HG03378 (cell line): ENCODE results near the gene LCOR.
"Not testable (repeated sequence)": the region's sequence is repeated elsewhere in the genome, so short reads cannot be mapped to it uniquely, and the experiment has no call there.

ENCODE experiments used
- ATAC-seq: cut with Tn5 transposase; IDR thresholded peaks from one replicate; pipeline ENCODE4 v1.9.1; 2021; ENCODE audit warnings: mild to moderate bottlenecking, moderate library complexity; ENCODE audit not compliant: unreplicated experiment

LCOR gene

GRCh38 chr10:96924861-96925260 lies 92.8 kb downstream of the LCOR start:
- ATAC-seq: no peak

GRCh38 chr10:96930469-96930868 lies 98.4 kb downstream of the LCOR start:
- ATAC-seq: no peak

DNA sequence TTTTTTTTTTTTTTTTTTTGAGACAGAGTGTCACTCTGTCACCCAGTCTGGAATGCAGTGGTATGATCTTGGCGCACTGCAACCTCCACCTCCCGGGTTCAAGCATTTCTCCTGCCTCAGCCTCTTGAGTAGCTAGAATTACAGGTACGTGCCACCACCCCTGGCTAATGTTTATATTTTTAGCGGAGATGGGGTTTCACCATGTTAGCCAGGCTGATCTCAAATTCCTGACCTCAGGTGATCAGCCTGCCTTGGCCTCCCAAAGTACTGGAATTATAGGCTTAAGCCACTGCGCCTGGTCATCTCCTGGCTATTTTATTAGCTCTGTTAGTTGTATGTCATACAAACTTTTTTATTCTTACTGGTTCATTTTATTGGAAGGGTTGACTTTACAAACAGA lies 103.0 kb downstream of the LCOR start:
- ATAC-seq: no peak

DNA sequence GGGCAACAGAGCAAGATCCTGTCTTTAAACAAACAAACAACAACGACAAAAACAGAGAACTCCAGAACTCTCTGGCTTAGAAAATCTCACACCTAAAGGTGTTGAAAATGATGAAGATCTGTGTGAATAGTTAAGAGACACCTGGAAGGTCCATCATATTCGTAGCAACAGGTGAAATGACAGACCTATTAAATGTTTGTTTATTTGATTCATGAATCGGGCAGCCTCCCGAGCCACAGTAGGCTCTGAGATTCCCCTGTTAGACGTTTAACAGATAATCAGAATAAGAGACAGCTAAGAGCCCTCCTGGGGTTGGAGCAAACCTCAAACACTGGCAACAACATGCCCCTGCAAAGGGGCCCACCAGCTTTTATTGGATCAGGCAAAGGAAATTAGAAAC lies 103.7 kb downstream of the LCOR start:
- no peak for ATAC-seq

GRCh38 chr10:96943161-96943560 lies 111.1 kb downstream of the LCOR start:
- not testable (repeated sequence) for ATAC-seq

DNA sequence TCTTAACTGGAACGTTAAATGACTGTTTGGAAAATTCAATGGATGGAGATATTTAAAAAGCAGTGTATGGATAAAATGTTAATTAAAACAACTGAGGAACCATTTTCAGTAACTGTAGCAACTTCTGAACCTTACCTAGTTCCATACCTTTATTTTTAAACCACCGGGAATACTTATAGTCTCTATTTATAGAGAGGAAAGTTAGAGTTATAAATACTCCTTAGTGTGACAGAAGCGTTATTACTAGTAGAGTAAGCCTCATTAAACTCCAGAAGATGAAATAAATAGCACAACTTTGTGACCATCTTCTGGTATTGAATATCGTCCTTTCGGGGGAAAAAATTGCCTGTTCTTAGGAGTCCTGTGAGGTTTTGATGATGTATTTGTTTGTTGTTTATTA lies 114.9 kb downstream of the LCOR start:
- ATAC-seq: no peak

- ATAC-seq: no peak
Observed at GRCh38 chr10:96949039-96949683, 117.1 kb downstream of the LCOR start.

GRCh38 chr10:96951954-96952353 lies 119.9 kb downstream of the LCOR start:
- ATAC-seq: no peak

GRCh38 chr10:96955794-96956193 lies 123.7 kb downstream of the LCOR start:
- ATAC-seq: no peak

GRCh38 chr10:96958071-96958470 lies 126.0 kb downstream of the LCOR start:
- no peak for ATAC-seq

- ATAC-seq: no peak
Observed at GRCh38 chr10:96959733-96960132, 127.6 kb downstream of the LCOR start.

- ATAC-seq: no peak
Observed at GRCh38 chr10:96960872-96961271, 128.8 kb downstream of the LCOR start.

DNA sequence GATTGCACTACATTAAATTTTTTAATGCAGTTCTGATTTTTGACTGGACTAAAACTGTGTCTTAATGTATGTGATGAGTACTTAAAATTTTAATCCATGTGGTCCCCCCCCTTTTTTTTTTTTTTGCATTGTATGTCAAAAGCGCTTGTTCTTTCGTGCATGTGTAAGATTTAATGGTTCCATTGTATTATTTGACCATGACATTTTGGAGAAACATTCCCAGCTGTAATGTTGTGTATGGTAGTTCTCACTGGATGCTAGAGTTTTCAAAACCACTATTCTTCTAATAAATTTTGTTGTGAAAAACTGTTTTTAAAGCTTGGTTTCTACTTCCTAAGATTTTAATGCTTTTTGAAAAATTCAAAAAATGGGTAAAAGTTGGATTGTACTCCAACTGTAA lies 132.0 kb downstream of the LCOR start:
- no peak for ATAC-seq

DNA sequence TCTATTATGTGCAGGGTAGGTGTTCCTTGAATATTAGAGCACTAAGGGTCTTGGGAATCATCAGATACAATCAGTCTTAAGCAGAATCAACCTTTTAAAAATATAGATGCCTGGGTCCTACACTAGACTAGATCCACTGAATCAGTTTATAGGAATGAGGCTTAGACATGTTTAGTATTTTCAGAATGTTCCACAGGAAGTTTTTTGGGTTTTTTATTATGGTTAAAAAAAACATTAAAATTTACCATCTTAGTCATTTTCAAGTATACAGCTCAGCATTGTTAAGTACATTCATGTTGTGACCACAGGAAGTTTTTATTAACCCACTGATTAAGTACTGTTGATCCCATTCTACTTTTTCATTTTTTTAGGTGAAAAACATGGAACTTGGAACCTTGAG lies 135.7 kb downstream of the LCOR start:
- ATAC-seq: no peak

- no peak for ATAC-seq
Observed at GRCh38 chr10:96968682-96969423, 136.8 kb downstream of the LCOR start.

DNA sequence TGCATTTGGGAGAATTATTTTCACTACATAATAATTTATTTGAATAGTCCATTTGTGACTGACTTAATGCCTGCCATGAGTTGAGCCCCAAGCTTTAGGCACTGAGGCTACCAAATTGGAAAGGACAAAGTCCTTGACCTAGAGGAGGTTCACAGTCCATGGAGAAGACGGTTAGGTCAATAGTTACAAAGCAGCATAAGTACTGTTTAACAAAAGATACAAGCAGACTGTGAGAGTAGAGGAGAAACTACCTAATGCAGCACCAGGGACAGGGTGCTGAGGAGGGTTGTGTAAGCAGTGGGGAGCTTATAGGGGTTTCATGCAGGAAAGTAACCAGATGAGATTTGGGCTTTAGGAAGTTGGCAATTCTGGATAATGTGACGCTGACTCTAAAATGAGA lies 139.2 kb downstream of the LCOR start:
- no peak for ATAC-seq

DNA sequence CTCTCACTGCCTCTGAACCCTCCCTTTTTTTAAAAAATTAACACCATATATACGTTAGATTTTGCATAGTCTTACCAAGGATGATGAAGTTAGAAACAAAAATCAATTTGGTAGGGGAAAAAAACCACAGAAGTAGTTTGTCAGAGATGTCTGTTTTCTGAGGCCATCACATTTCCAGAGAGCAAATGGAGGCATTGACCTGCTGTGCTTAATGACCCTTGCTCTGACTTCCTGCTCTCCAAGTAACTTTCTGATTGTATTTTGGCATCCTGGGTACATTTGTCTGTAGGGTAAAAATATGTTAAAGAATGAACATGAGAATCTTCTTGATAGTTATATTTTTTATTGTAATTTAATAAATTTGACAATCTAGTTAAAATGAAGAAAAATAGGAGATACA lies 140.2 kb downstream of the LCOR start:
- ATAC-seq: no peak

DNA sequence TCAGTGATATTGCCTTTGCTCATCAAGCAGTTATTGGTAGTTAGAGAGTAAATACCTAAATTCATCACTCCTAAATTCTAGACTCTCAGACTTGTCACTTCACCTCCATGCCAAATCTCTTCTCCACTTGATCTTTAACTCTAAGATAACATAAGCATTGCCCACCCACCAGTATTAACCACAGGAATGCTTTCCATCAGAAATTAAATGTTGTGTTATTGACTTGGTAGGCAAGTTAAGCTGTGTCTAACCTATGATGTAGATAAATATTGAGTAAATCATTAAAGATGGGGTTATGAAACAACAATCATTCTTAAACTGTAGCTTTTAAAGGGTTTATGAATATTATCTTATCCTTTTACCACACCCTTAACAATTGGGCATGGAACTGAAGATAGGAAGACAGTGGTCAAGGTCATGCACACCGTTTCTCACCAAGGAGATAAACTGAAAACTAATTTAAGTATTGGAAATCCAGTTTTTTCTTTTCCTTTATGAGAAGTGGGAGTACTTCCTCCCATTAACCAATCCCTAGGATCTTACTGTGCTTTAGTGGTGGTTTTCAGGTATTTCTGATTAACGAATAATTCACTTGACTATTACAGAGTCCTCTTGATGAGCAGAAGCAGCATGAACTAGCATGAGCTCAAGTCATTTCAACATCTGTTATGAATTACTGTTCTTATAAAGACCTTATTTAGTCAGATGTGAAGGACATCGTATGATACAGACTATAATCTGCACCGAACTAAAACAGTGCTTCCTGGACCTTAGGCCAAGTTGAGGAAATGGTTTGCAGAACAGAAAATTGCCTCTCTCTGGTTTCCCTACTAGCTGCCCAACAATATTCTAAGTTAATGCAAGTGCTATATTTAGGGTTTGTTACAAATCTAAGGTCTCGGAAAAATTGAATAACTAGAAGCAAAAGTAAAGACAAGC lies 142.0 kb downstream of the LCOR start:
- no peak for ATAC-seq

- ATAC-seq: no peak
Observed at GRCh38 chr10:96975136-96975535, 143.0 kb downstream of the LCOR start.

DNA sequence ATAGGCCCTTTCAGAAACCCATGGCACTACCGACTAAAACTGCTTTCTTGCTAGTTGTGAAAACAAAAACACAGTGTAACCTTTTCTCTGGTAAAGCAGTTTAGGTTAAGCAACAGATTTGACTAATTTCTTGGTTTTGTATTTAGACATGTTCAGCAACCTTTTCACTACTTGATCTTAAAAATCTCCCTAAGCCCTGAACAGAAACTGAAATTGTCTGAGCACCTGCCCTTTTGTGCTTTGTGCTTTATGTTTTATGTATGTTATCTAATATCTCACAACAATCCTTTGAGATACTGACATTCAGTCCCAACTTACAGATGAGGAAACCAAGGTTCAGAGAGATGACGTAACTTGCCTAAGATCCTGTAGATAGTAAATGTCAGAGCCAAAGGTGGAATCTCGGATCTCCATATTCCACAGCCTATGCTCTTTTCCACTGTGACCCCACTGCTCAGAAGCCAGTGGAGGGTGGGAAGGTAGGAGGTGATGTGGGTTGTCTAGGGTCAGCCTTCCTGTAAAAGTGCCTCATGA lies 146.6 kb downstream of the LCOR start:
- peak; percentile 61 for ATAC-seq

DNA sequence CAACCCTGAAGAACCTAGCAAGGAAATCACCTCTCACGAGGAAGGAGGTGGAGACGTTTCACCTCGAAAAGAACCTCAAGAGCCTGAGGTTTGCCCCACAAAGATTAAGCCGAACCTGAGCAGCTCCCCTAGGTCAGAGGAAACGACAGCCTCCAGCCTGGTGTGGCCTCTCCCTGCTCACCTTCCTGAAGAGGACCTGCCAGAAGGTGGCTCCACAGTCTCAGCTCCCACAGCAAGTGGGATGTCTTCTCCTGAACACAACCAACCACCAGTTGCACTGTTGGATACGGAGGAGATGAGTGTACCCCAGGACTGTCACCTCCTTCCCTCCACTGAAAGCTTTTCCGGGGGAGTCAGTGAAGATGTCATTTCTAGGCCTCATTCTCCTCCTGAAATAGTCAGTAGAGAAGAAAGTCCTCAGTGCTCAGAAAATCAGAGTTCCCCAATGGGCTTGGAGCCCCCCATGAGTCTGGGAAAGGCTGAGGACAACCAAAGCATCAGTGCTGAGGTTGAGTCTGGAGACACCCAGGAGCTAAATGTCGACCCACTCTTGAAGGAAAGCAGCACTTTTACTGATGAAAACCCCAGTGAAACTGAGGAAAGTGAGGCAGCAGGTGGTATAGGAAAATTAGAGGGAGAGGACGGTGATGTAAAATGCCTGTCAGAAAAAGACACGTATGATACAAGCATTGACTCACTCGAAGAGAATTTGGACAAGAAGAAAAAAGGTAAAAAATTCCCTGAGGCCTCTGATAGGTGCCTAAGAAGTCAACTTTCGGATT lies 150.2 kb downstream of the LCOR start:
- no peak for ATAC-seq
